ELF-1 (cell line): ENCODE data around the gene OR7G3.

Source experiments
- DNase-seq: peaks from one replicate; pipeline ENCODE4 v3.0.0-alpha.2; 2016; ENCODE audit warnings: low read depth, low spot score

The OR7G3 gene

GRCh38 chr19:9107375-9107774 lies 19.4 kb downstream of the OR7G3 start, which contains the start of gene OR7G2:
OR7G2 (minus strand) TSS chr19:9107475; CDS start chr19:9103243, 4,232 bp downstream.
- DNase-seq = no peak

GRCh38 chr19:9086761-9087160 lies 40.0 kb downstream of the OR7G3 start, which contains the start of gene OR1M1:
OR1M1 (plus strand) TSS chr19:9087061; CDS start chr19:9093245, 6,184 bp downstream.
- no peak for DNase-seq

GRCh38 chr19:9078651-9079050 lies 48.1 kb downstream of the OR7G3 start:
- DNase-seq = peak; percentile 23

- DNase-seq = no peak
Observed at GRCh38 chr19:9076901-9077300, 49.8 kb downstream of the OR7G3 start.
